Measurements from ENCODE around the gene PPAN.

DNA sequence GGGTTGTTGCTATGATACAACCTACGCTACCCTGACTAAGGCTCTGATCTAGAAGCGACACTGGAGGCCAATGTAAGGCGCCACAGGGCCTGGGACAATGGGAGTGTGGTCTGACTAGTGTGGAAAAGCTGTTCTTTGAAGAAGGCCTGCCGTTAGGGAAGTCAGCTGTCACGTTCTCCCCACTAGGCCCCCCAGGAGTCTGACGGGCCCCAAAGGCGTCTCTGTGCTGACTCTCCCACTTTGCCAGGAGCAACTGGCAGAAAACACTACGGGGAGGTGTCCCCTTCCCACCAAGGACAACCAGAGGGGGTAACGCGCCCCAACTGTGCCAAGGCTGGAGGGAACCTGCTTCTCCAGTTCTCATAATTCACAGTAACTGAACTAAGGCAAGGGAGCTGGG, 38.9 kb downstream of the PPAN start:
- TF ChIP-seq, protein P1, sequence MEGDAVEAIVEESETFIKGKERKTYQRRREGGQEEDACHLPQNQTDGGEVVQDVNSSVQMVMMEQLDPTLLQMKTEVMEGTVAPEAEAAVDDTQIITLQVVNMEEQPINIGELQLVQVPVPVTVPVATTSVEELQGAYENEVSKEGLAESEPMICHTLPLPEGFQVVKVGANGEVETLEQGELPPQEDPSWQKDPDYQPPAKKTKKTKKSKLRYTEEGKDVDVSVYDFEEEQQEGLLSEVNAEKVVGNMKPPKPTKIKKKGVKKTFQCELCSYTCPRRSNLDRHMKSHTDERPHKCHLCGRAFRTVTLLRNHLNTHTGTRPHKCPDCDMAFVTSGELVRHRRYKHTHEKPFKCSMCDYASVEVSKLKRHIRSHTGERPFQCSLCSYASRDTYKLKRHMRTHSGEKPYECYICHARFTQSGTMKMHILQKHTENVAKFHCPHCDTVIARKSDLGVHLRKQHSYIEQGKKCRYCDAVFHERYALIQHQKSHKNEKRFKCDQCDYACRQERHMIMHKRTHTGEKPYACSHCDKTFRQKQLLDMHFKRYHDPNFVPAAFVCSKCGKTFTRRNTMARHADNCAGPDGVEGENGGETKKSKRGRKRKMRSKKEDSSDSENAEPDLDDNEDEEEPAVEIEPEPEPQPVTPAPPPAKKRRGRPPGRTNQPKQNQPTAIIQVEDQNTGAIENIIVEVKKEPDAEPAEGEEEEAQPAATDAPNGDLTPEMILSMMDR (IDR thresholded peaks at IDR 0.05; ENCODE audit: insufficient read depth, low read length, poor library complexity, severe bottlenecking) = no peak
- no peak for TF ChIP-seq EZH2phosphoT487 (conservative IDR thresholded peaks at IDR 0.05; ENCODE audit: low read length)

All from SU-DHL-6 (cell line).